ENCODE data around the gene NRGN. TPM values are rescaled to one million over a fixed set of nuclear protein-coding genes. Genes with fewer than 3 reads are reported as not detected.

The NRGN gene
- total RNA-seq, 2 experiments from 2014 or later = 6.8 to 16.9 TPM

DNA sequence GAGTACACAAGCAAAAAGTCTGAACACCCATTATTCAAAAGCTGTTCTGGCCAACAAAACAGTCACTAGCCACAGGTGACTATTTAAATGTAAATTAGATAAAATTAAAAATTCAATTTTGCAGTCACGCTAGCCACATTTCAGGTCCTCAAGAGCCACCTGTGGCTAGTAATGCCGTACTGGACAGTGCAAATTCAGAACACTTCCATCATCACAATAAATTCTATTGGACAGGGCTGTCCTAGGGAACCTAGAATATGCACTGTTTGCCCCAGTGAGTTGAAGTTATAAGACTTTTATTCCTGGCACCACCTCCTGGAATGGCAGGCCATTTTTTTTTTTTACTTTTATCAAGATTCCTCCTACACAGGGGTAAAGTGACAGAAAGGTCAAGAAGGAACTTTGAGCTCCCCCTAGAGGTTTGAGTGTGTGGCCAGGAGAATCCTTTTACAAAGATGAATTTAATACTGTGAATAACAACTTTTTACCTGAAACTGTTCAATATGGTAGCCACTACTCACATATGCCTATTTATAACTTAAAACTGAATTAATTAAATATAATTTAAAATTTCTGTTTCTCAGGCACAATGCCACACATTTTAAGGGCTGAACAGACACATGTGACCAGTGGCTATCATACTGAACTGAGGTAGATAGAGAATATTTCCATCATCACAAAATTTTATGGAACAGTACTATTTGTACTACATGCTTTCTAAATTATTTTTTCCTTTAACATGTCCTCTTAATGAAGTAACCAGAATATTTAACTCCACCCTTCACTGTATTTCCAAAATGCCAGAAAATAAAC, 53.9 kb downstream of the NRGN start:
- H3K9me3 ChIP-seq (ENCODE audit: low read length) = no peaks in the 10 kb centered on the region
- no TSS peak for BruUV-seq (replicated peaks)
- ChIA-PET POLR2A (interaction anchor here (0.9 to 1.7 kb wide), 8 partner anchors 11 to 1594 kb away, joined by 3 to 5 read pairs (median 3); no protein-coding TSS in a partner anchor), CTCF (ENCODE audit: unreplicated experiment) (interaction anchor here (1.0 to 1.4 kb wide), 2 partner anchors 30 to 123 kb away, joined by 3 to 7 read pairs; no protein-coding TSS in a partner anchor)
- no peak overlapping the region for H3K4me3 ChIP-seq (ENCODE audit: low read depth, low read length, poor library complexity, severe bottlenecking)
- no peaks in the 10 kb centered on the region for H3K9me2 ChIP-seq (ENCODE audit: insufficient read depth, low read length)
- H3K27ac ChIP-seq (ENCODE audit: low read depth, low read length, poor library complexity, severe bottlenecking) = no peak overlapping the region
- peaks cover 23% of the 10 kb centered on the region for H4K20me1 ChIP-seq (ENCODE audit: insufficient read depth, low read length)
- DNase-seq (ENCODE audit: low spot score) = peak; percentile 72
- H3K79me2 ChIP-seq (ENCODE audit: insufficient read depth, low read depth, low read length) = peaks cover 71% of the 10 kb centered on the region; the same call in 1 of the 2 replicates
- H2AFZ ChIP-seq (ENCODE audit: low read length) = no peak overlapping the region
- intact Hi-C loops (cut with micrococcal nuclease; ENCODE audit: unreplicated experiment) = loop anchor here (1.0 kb wide), 1 partner anchor 124 kb away; no protein-coding TSS in a partner anchor
- no peaks in the 10 kb centered on the region for H3K36me3 ChIP-seq (ENCODE audit: insufficient read depth, low read length)
- TF ChIP-seq, protein P1, sequence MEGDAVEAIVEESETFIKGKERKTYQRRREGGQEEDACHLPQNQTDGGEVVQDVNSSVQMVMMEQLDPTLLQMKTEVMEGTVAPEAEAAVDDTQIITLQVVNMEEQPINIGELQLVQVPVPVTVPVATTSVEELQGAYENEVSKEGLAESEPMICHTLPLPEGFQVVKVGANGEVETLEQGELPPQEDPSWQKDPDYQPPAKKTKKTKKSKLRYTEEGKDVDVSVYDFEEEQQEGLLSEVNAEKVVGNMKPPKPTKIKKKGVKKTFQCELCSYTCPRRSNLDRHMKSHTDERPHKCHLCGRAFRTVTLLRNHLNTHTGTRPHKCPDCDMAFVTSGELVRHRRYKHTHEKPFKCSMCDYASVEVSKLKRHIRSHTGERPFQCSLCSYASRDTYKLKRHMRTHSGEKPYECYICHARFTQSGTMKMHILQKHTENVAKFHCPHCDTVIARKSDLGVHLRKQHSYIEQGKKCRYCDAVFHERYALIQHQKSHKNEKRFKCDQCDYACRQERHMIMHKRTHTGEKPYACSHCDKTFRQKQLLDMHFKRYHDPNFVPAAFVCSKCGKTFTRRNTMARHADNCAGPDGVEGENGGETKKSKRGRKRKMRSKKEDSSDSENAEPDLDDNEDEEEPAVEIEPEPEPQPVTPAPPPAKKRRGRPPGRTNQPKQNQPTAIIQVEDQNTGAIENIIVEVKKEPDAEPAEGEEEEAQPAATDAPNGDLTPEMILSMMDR (conservative IDR thresholded peaks at IDR 0.05; ENCODE audit: low read length) = peak; percentile 95
- TF ChIP-seq EZH2phosphoT487 (IDR thresholded peaks at IDR 0.05; ENCODE audit: borderline replicate concordance, low read depth, low read length) = no peak
- no peak overlapping the region for H3K4me2 ChIP-seq (ENCODE audit: low read length)
- H3K4me1 ChIP-seq (ENCODE audit: insufficient read depth, low read length, poor library complexity, severe bottlenecking) = peaks cover 32% of the 10 kb centered on the region

DNA sequence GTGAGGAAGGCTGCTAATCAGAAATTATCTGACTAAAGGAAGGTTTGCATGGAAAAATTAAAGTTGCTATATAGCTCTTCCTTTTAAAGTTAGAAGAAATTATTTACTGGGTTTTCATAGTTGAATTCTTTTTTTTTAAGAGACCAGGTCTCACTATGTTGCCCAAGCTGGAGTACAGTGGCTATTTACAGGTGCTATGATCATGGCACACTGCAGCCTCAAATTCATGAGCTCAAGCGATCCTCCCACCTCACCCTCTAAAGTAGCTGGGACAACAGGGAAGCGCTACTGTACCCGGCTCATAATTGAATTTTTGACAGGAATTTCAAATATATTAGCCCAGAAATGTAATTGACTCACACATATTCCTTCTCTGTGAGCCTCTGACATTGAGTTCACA, 56.6 kb downstream of the NRGN start:
- CTCF ChIA-PET (ENCODE audit: unreplicated experiment) = no interaction called here

More for the DNA sequence above, 56.6 kb downstream of the NRGN start:
- TF ChIP-seq, protein P1 (conservative IDR thresholded peaks at IDR 0.05; ENCODE audit: low read length) = no peak
- TF ChIP-seq EZH2phosphoT487 (IDR thresholded peaks at IDR 0.05; ENCODE audit: borderline replicate concordance, low read depth, low read length) = no peak
- Histone ChIP-seq H3K4me2 (ENCODE audit: low read length) (no peak overlapping the region), H3K79me2 (ENCODE audit: insufficient read depth, low read depth, low read length) (peaks cover 74% of the 10 kb centered on the region; the same call in 1 of the 2 replicates), H3K36me3 (ENCODE audit: insufficient read depth, low read length) (no peaks in the 10 kb centered on the region), H3K4me3 (ENCODE audit: low read depth, low read length, poor library complexity, severe bottlenecking) (no peak overlapping the region), H3K27ac (ENCODE audit: low read depth, low read length, poor library complexity, severe bottlenecking) (no peak overlapping the region), H3K4me1 (ENCODE audit: insufficient read depth, low read length, poor library complexity, severe bottlenecking) (peaks cover 41% of the 10 kb centered on the region), H2AFZ (ENCODE audit: low read length) (no peak overlapping the region), H3K9me2 (ENCODE audit: insufficient read depth, low read length) (no peaks in the 10 kb centered on the region), H3K9me3 (ENCODE audit: low read length) (no peaks in the 10 kb centered on the region), H4K20me1 (ENCODE audit: insufficient read depth, low read length) (peaks cover 21% of the 10 kb centered on the region)
- no TSS peak for BruUV-seq (replicated peaks)
- POLR2A ChIA-PET = interaction anchor here (0.5 kb wide), 1 partner anchor 1453 kb away, joined by 4 read pairs; no protein-coding TSS in a partner anchor
- intact Hi-C loops (cut with micrococcal nuclease; ENCODE audit: unreplicated experiment) = loop anchor here (5.0 kb wide), 1 partner anchor 316 kb away; the partner anchor contains the start of gene TMEM218
- DNase-seq (ENCODE audit: low spot score) = no peak

Other genes with a start within 250 kb of the NRGN start
- not detected in 2 replicates for gene OR8B12, start 196.3 kb upstream of the NRGN start, total RNA-seq (2014; rRNA removed; shearing (Covaris generic))
- gene OR8B12, start 196.3 kb upstream of the NRGN start, total RNA-seq (2022) = not detected in 2 replicates
- gene OR8A1, start 169.9 kb upstream of the NRGN start, total RNA-seq (2014; rRNA removed; shearing (Covaris generic)) = not detected in 2 replicates
- not detected in 2 replicates for gene OR8A1, start 169.9 kb upstream of the NRGN start, total RNA-seq (2022)
- gene PANX3, start 128.5 kb upstream of the NRGN start, total RNA-seq (2014; rRNA removed; shearing (Covaris generic)) = not detected in 2 replicates
- not detected in 2 replicates for gene PANX3, start 128.5 kb upstream of the NRGN start, total RNA-seq (2022)
- 23.3 and 30.0 TPM in 2 replicates for gene TBRG1, start 117.1 kb upstream of the NRGN start, total RNA-seq (2014; rRNA removed; shearing (Covaris generic))
- 34.0 and 39.1 TPM in 2 replicates for gene TBRG1, start 117.1 kb upstream of the NRGN start, total RNA-seq (2022)
- gene SIAE, start 66.2 kb upstream of the NRGN start, total RNA-seq (2014; rRNA removed; shearing (Covaris generic)) = 2.6 and 4.8 TPM in 2 replicates
- gene SIAE, start 66.2 kb upstream of the NRGN start, total RNA-seq (2022) = 7.3 and 8.6 TPM in 2 replicates
- gene SPA17, start 66.0 kb upstream of the NRGN start, total RNA-seq (2014; rRNA removed; shearing (Covaris generic)) = 2.4 and 5.1 TPM in 2 replicates
- gene SPA17, start 66.0 kb upstream of the NRGN start, total RNA-seq (2022) = 5.1 and 5.5 TPM in 2 replicates
- not detected in 2 replicates for gene VSIG2, start 12.3 kb downstream of the NRGN start, total RNA-seq (2014; rRNA removed; shearing (Covaris generic))
- gene VSIG2, start 12.3 kb downstream of the NRGN start, total RNA-seq (2022) = not detected in 2 replicates
- gene ESAM, start 22.3 kb downstream of the NRGN start, total RNA-seq (2014; rRNA removed; shearing (Covaris generic)) = 0.15 and 0.35 TPM in 2 replicates
- 0.49 and 0.83 TPM in 2 replicates for gene ESAM, start 22.3 kb downstream of the NRGN start, total RNA-seq (2022)
- 17.7 and 22.1 TPM in 2 replicates for gene MSANTD2, start 60.5 kb downstream of the NRGN start, total RNA-seq (2014; rRNA removed; shearing (Covaris generic))
- gene MSANTD2, start 60.5 kb downstream of the NRGN start, total RNA-seq (2022) = 21.9 and 23.4 TPM in 2 replicates
- 0.19 and 0.28 TPM in 2 replicates for gene ROBO3, start 125.5 kb downstream of the NRGN start, total RNA-seq (2014; rRNA removed; shearing (Covaris generic))
- gene ROBO3, start 125.5 kb downstream of the NRGN start, total RNA-seq (2022) = not detected in 2 replicates
- gene ROBO4, start 157.9 kb downstream of the NRGN start, total RNA-seq (2014; rRNA removed; shearing (Covaris generic)) = not detected in 2 replicates
- gene ROBO4, start 157.9 kb downstream of the NRGN start, total RNA-seq (2022) = not detected in 2 replicates
- not detected in 2 replicates for gene HEPN1, start 179.3 kb downstream of the NRGN start, total RNA-seq (2014; rRNA removed; shearing (Covaris generic))
- gene HEPN1, start 179.3 kb downstream of the NRGN start, total RNA-seq (2022) = not detected in 2 replicates
- not detected in 2 replicates for gene HEPACAM, start 196.1 kb downstream of the NRGN start, total RNA-seq (2014; rRNA removed; shearing (Covaris generic))
- gene HEPACAM, start 196.1 kb downstream of the NRGN start, total RNA-seq (2022) = not detected in 2 replicates
- 9.8 and 10.6 TPM in 2 replicates for gene CCDC15, start 214.3 kb downstream of the NRGN start, total RNA-seq (2014; rRNA removed; shearing (Covaris generic))
- gene CCDC15, start 214.3 kb downstream of the NRGN start, total RNA-seq (2022) = 9.6 and 11.7 TPM in 2 replicates

Data from OCI-LY7 (cell line).